GM19035 (cell line): Measurements from ENCODE around the gene UBE2O.

ENCODE experiments used
- ATAC-seq: cut with Tn5 transposase; IDR thresholded peaks from one replicate; pipeline ENCODE4 v1.9.1; 2021; ENCODE audit not compliant: unreplicated experiment

The UBE2O gene

GRCh38 chr17:76468634-76469010 is 15.7 kb upstream of the UBE2O start:
- no peak for ATAC-seq

GRCh38 chr17:76467809-76468633 is 15.1 kb upstream of the UBE2O start:
- ATAC-seq: no peak

DNA sequence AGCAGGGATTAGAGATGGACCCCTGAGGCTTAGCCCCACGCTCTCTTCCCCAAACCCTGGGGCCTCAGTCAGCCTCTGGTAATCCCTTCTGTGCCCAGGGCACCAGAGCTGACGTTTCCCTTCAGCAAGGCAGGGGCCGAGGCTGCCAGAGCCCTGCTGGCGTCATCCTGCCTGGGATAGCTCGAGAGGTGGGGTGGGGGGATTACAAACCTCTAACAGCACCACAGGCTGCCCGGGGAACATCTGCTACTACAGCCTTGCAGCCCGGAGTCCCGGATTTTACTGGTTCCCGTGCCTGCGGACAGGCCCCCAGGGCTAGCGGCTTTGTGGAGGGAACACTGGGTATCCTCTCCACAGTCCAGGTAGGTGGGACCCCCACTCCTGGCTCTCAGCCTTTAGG is 14.4 kb upstream of the UBE2O start, which contains the start of gene AANAT:
Gene AANAT, plus strand, starts transcription at position 238 of the 400 bp plus-strand sequence. CDS start 1,144 bp downstream, outside the sequence.
- no peak for ATAC-seq

GRCh38 chr17:76466775-76467130 is 13.8 kb upstream of the UBE2O start:
- no peak for ATAC-seq

GRCh38 chr17:76462556-76463290 is 9.8 kb upstream of the UBE2O start:
- ATAC-seq: no peak

DNA sequence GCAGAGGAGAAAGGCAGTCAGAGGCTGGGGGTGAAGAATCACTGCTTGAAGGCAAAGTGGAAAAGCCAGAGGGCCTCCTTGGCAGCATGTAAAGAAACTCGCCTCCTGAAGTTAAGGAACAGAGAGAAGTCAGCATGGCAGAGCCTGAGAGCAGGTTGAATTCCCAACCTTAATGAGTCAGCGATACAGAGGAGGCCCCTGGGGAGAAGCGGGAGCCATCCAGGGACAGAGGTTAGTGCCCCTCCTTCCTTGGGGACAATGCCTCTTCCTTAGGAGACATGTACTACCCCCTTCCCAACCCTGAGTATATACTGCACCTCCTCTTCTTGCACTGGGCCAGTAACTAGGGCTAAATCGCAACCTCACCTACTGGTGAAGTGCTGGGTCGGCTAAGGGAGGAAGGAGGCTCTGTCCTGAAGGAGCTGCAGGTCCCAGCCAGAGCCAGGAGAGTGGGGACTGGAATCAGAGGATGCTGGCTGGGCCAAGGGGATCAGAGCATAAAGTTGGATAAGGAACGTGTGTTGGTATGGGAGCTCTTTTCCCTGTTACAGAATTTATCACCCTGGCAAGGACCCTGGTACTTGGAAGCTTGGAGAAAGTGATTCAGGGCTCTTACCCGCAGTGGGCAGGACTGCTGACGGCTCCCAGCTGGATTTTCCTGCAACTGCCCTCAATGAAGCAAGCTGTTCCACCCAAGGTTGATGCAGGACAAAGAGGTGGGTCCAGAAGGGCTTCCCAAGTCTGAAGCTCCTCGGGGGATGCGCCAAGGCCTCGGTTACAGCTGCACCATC is 9.0 kb upstream of the UBE2O start:
- no peak for ATAC-seq

- no peak for ATAC-seq
These were observed 6.7 kb upstream of the UBE2O start for GRCh38 chr17:76459674-76460073.

GRCh38 chr17:76458580-76459490 is 5.9 kb upstream of the UBE2O start:
- ATAC-seq: no peak

DNA sequence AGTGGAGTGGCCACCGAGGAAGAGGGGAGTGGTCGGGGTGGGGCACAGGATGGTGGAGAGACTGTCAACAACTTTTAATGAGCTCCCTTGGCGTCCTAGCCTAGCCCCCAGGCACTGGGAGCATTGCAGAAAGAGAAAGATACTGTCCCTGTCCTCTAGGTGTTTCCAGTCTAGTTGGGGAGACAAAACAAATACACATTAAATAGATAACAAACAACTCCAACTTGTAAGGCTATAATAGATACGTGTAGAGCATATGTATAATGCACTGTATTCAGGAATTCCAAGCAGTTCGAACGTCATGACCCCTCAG is 435 bp upstream of the UBE2O start:
- ATAC-seq: no peak

DNA sequence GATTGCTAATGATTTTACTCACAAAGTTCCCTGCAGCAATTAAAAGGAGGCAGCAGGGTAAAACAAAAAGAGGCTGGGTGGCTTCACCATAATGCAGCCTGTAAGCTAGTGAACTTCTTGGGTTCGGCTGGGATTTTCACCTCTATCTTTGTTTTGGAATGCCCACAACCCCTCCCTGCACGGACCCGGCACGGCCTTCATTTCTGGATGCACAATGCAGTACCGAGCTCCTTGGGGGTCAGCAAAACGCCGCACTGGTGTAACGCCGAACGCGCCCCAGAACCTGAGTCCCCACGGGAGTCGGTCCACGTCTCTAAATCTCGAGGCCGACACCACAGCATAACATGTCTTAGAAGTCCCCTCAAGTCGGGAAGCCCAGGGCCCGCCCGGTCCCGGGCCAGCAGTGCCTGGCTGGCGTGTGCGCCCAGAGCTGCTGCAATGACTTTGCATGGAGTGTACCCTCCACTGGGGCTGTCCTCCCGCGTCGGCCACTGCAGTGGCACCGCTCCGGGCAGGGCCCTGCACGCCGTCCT is 759 bp downstream of the UBE2O start:
- ATAC-seq: peak; percentile 31

GRCh38 chr17:76451506-76451905 is 1.4 kb downstream of the UBE2O start:
- no peak for ATAC-seq

DNA sequence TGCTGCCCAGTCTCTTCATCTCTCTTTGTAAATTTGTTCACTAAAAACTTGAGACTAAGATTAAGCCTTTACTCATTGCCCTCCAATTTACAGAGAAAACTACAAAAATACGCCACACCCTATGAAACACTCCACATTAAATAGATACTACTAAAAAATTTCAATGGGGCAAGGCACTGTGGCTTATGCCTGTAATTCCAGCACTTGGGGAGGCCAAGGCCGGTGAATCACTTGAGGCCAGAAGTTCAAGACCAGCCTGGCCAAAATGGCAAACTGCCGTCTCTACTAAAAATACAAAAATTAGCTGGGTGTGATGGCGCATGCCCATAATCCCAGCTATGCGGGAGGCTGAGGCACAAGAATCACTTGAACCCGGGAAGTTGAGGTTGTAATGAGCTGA is 3.8 kb downstream of the UBE2O start:
- ATAC-seq: no peak

GRCh38 chr17:76447931-76448652 is 4.9 kb downstream of the UBE2O start:
- no peak for ATAC-seq

- no peak for ATAC-seq
These were observed 6.3 kb downstream of the UBE2O start for GRCh38 chr17:76446449-76447231.

DNA sequence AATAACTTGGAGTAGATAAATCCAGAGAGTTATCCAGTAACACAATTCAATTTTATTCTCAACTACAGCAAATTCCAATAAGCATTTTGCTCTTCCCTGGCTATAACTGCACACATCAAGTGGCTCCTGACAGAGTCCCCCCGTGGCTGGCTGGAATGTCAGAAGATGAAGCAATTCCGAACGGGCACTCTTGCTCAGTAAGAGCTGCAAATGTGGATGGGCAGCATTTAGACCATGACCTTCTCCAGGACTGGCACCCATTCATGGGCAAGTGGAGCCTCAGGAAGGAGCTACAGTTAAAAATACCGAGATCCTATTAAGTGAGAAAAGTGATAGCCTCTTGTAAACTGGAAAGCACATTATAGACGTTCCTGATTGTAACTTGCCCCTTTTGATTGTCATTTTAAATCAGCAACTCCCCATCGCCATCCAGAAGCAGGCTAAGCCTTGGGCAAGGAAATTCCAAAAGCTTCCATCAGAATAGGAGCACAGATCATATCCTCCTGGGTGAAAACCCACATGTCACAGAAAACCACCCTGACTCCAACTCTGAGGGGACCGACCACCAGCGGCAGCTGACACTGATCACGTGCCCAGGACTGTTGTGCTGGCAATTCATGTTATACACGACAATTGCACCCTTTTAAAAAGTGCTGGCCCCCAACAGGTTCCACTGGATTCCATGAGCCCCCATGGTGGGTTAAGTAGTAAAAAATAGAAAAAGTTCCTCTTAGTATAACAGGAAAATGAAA is 7.1 kb downstream of the UBE2O start:
- ATAC-seq: no peak

GRCh38 chr17:76444518-76445311 is 8.2 kb downstream of the UBE2O start:
- no peak for ATAC-seq
